Left ventricle myocardium inferior (tissue), 1 donor: ENCODE measurements around the gene BCAS2. TPM values are rescaled to one million over a fixed set of nuclear protein-coding genes. Genes with fewer than 3 reads are reported as not detected.

Source experiments
- DNase-seq: peaks from one replicate; pipeline ENCODE4 v3.0.0-alpha.2; 2020
- H3K27ac ChIP-seq: fragments of 200-600 bp; replicated peaks from 2 replicates; pipeline ENCODE4 v1.8.0; 2021
- H3K27me3 ChIP-seq: fragments of 200-600 bp; 2 replicates; pipeline ENCODE4 v1.8.0; 2021; ENCODE audit warnings: low read depth
- H3K36me3 ChIP-seq: fragments of 200-600 bp; 2 replicates; pipeline ENCODE4 v1.8.0; 2021
- H3K4me1 ChIP-seq: fragments of 200-600 bp; 2 replicates; pipeline ENCODE4 v1.8.0; 2021
- H3K4me3 ChIP-seq: fragments of 200-600 bp; 2 replicates; pipeline ENCODE4 v1.8.0; 2021; ENCODE audit warnings: mild to moderate bottlenecking, moderate library complexity
- H3K9me3 ChIP-seq: fragments of 200-600 bp; replicated peaks from 2 replicates; pipeline ENCODE4 v1.8.0; 2021
- CTCF ChIP-seq: fragments of 200-600 bp; IDR thresholded peaks from 2 replicates; pipeline ENCODE4 v1.8.0; 2021; ENCODE audit warnings: antibody characterized with exemption, mild to moderate bottlenecking, borderline replicate concordance
- intact Hi-C: fragments of 100-400 bp; cut with micrococcal nuclease; formaldehyde crosslinking; loops from one replicate; pipeline ENCODE4 v1.11.0; 2022
- total RNA-seq: library from RNA; stranded (reverse); fragmentation: NEBNext Ultra II Directional; extraction: Animal tissue kit (Norgen Biotek cat#: 25700); gene quantifications from one replicate; pipeline ENCODE4 v1.2.1, GENCODE V29; 2021
- donor health status: DM: no; HTN: yes; CAD: no; lungs with severe emphysema.

Gene BCAS2
- total RNA-seq, 1 donor from 2014 or later: 32.9 TPM

DNA sequence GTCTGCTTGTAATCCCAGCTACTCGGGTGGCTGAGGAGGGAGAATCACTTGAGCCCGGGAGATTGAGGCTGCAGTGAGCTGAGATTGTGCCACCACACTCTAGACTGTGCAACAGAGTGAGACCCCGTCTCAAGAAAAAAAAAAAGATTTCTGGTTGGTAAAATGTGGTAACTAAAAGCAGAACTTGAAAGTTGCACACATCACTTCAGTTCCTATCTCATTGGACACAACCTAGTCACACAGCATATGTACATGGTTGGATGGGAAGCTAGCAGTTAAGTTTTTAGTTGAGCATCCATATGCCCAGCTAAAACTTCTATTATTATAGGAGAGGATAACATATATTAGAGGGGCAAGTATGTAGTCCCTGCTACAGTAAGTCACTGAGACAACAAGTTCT is 22.1 kb downstream of the BCAS2 start:
- intact Hi-C loops: loop anchor here (10.0 kb wide), 1 partner anchor 215 kb away; no protein-coding TSS in a partner anchor

GRCh38 chr1:114558544-114558943 is 22.9 kb downstream of the BCAS2 start:
- Histone ChIP-seq H3K27ac (no peak overlapping the region), H3K27me3 (no peaks in the 10 kb centered on the region), H3K36me3 (no peaks in the 10 kb centered on the region), H3K4me3 (no peak overlapping the region), H3K9me3 (no peaks in the 10 kb centered on the region), H3K4me1 (no peaks in the 10 kb centered on the region)
- no peak for DNase-seq
- peak; percentile 50 for TF ChIP-seq CTCF
- intact Hi-C loops: loop anchor here (10.0 kb wide), 1 partner anchor 214 kb away; no protein-coding TSS in a partner anchor

More for the DNA sequence above, 22.1 kb downstream of the BCAS2 start:
- H3K4me1 ChIP-seq: no peaks in the 10 kb centered on the region
- no peak for TF ChIP-seq CTCF
- no peak overlapping the region for H3K27ac ChIP-seq
- no peak for DNase-seq
- no peak overlapping the region for H3K4me3 ChIP-seq
- H3K36me3 ChIP-seq: peaks cover 2% of the 10 kb centered on the region
- no peaks in the 10 kb centered on the region for H3K27me3 ChIP-seq
- H3K9me3 ChIP-seq: no peaks in the 10 kb centered on the region

- Histone ChIP-seq H3K4me3 (no peak overlapping the region), H3K27me3 (no peaks in the 10 kb centered on the region), H3K27ac (no peak overlapping the region), H3K36me3 (no peaks in the 10 kb centered on the region), H3K9me3 (no peaks in the 10 kb centered on the region), H3K4me1 (no peaks in the 10 kb centered on the region)
- TF ChIP-seq CTCF: no peak
- intact Hi-C loops: loop anchor here (10.0 kb wide), 1 partner anchor 210 kb away; no protein-coding TSS in a partner anchor
- DNase-seq: no peak
Measured at GRCh38 chr1:114554577-114554976, 26.8 kb downstream of the BCAS2 start.

- intact Hi-C loops: loop anchor here (10.0 kb wide), 1 partner anchor 207 kb away; no protein-coding TSS in a partner anchor
- H3K4me1 ChIP-seq: no peaks in the 10 kb centered on the region
Measured at GRCh38 chr1:114552106-114552639, 29.2 kb downstream of the BCAS2 start.

GRCh38 chr1:114551400-114551799 is 30.0 kb downstream of the BCAS2 start:
- no peak for DNase-seq
- Histone ChIP-seq H3K27me3 (no peaks in the 10 kb centered on the region), H3K27ac (no peak overlapping the region), H3K9me3 (no peaks in the 10 kb centered on the region), H3K4me3 (no peak overlapping the region), H3K36me3 (no peaks in the 10 kb centered on the region), H3K4me1 (no peaks in the 10 kb centered on the region)
- TF ChIP-seq CTCF: no peak
- intact Hi-C loops: loop anchor here (10.0 kb wide), 1 partner anchor 207 kb away; no protein-coding TSS in a partner anchor

More at GRCh38 chr1:114552106-114552639, 29.2 kb downstream of the BCAS2 start:
- DNase-seq: no peak
- no peaks in the 10 kb centered on the region for H3K36me3 ChIP-seq
- TF ChIP-seq CTCF: no peak
- no peak overlapping the region for H3K27ac ChIP-seq
- H3K4me3 ChIP-seq: no peak overlapping the region
- H3K27me3 ChIP-seq: no peaks in the 10 kb centered on the region
- H3K9me3 ChIP-seq: no peaks in the 10 kb centered on the region
